ENCODE results near the gene BLCAP.
"Not testable (repeated sequence)": the region's sequence is repeated elsewhere in the genome, so short reads cannot be mapped to it uniquely, and the experiment has no call there.

Gene BLCAP

GRCh38 chr20:37527638-37528445 lies at the start of gene BLCAP:
BLCAP (minus strand) TSS chr20:37527876; CDS start chr20:37519174, 8,702 bp downstream.
- peak; percentile 79 to 82 for DNase-seq (ENCODE audit: low read depth in 2 of 2, low spot score in 1 of 2)

- DNase-seq (ENCODE audit: low read depth in 2 of 2, low spot score in 1 of 2) = not testable (repeated sequence)
Observed at GRCh38 chr20:37577436-37577835, 49.8 kb upstream of the BLCAP start.

GRCh38 chr20:37576911-37577310 lies 49.2 kb upstream of the BLCAP start:
- no peak for DNase-seq (ENCODE audit: low read depth in 2 of 2, low spot score in 1 of 2)

DNA sequence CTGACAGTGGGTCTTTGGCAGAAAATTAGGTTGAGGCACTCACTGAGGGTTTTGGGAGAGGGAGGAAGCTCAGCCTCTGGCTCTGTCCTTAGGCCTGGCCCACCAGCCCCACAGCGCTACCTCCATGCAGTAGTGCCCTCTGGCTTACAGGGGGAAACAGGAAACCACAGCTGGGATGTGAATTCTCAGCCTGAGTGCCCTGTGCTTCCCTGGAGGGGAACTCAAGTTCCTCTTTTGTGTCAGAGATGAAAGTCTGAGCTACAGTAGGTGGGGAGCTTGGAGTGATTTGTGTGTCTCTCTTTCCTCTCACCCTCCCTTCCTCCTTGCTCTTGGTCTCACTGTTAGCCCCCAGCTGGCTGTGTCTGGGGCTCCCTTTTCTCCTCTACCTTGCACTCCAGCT lies 48.2 kb upstream of the BLCAP start:
- no peak for DNase-seq (ENCODE audit: low read depth in 2 of 2, low spot score in 1 of 2)

DNA sequence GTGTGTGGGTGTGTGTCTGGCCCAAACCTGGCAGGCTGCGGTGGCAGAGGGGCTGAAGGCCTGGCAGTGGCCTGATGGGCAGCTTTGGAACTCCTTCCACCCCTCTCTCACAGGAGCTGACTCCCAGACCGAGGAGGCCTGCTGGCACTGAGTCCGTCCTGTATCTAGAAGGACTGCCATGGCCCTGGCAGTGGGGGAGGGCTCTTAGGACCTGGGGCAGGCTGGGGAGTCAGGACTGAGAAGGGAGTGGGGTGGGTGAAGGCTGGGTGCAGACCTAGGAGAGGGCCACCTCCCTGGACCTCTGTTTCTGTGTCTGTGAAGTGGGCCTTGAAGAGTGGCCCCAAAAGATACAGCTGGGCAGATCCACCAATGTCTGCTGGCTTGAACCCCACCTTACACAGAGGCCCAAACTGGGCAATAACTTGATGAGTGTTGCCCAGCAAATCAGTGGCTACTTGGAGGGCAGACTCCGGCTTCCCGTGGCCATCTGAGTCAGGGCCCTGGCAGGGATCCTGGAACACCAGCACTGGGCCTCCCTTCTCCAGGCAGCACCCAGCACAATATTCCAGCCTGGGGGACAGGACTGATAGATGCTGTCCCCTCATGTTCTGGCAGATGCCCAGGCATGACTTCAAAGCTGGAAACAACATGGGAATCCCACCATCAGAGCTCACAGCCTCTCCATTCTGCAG lies 46.7 kb upstream of the BLCAP start:
- DNase-seq (ENCODE audit: low read depth in 2 of 2, low spot score in 1 of 2) = no peak

DNA sequence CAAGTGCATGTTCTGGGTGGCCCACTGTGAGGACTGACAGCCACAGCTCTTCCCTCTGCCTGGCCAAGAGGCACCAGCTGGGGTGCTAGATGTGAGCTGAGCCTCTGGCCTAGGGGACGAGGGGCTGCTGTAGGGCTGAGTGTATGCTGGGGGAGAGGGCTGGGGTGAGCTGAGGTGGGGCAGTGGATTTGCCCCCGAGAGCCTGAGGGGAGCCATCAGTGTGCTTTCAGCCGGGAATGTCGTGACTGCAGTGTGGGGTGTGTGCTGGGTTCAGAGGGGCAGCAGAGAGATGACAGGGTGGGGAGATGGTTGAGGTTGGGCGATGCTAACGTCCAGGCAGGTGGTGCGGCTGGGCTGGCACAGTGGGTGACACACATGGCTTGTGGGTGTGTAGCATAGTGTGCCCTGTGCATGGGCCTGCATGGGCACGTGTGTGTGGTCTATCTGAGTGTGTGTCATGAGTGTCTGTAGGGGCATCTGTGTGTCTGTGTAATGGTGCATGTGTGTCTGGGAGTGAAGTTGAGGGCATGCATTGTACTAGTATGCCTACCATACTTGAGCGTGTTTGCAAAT lies 46.0 kb upstream of the BLCAP start:
- DNase-seq (ENCODE audit: low read depth in 2 of 2, low spot score in 1 of 2) = no peak

DNA sequence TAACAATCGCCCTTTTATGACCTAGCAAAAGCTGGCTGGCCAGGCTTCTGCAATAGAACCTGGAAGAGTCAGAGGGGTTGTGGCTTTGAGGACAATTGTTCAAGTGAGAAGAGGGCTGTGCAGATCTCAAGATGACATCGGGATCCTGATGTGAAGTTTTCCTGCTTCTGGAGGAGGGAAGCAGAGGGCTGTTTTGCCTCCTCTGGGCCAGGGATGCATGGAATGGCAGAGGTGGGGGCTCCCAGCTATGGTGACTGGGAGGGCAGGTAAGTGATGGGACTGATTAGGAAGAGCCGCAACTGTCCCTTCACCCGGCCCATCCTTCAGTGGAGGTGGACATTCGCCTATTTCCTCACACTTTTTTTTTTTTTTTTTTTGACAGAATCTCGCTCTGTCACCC lies 43.4 kb upstream of the BLCAP start:
- no peak for DNase-seq (ENCODE audit: low read depth in 2 of 2, low spot score in 1 of 2)

DNA sequence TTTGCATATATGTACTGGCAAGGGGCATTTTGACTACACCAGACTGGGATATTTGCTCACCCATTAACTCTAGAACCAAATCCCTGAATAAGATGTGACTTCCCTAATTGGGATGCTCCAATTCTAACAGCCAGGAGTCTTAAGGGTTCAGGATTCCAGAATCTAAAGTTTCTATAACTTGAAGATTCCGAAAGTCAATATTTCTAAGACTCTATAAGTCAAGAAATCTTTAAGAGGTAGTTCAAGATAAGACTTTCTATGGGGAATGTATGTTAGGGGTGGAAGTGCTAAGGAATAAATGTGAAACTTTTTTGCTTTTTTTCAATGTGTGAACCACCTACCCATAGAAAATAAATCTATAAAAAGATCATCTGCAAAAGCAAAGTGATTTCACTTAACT lies 42.7 kb upstream of the BLCAP start:
- no peak for DNase-seq (ENCODE audit: low read depth in 2 of 2, low spot score in 1 of 2)

- DNase-seq (ENCODE audit: low read depth in 2 of 2, low spot score in 1 of 2) = no peak
Observed at GRCh38 chr20:37567671-37568588, 40.3 kb upstream of the BLCAP start.

GRCh38 chr20:37567331-37567665 lies 39.6 kb upstream of the BLCAP start:
- DNase-seq (ENCODE audit: low read depth in 2 of 2, low spot score in 1 of 2) = no peak

GRCh38 chr20:37566590-37567330 lies 39.1 kb upstream of the BLCAP start:
- DNase-seq (ENCODE audit: low read depth in 2 of 2, low spot score in 1 of 2) = no peak

GRCh38 chr20:37565134-37565811 lies 37.6 kb upstream of the BLCAP start:
- no peak for DNase-seq (ENCODE audit: low read depth in 2 of 2, low spot score in 1 of 2)

DNA sequence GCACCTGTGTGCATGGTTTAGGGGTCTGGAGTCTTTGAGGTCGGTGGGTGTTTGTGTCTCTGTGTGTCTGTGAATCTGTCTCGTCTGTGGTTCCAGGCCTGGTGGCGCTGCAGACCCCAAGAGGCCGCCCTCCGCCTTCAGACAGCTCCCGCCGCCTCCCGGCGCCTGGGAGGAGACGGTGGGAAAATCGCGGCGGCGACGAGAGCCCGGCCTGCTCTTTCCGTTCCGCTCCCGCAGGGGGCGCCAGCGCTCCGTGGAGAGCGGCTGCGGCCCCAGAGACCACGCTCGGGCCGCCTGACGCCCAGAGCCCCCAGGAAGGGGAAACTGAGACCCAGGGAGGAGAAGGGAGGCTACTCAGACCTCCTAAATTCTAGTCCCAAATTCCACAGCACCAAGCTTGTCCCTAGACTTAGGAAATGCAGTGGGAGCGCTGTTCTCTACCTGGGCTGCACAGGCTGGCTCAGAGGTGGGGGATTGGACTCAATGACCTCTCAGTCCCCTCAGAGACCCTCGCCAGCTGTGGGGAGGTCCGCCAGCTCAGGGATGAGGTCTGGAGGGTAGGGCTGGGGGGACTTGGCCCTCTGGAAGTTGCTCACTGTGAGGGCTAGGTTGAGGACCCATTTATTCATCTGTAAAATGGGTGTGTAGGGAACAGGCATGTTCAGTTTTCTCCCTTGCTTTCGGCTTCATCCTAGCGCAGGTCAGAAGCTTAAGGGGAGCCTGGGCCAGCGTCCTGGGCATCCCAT lies 36.9 kb upstream of the BLCAP start:
- no peak for DNase-seq (ENCODE audit: low read depth in 2 of 2, low spot score in 1 of 2)

- no peak for DNase-seq (ENCODE audit: low read depth in 2 of 2, low spot score in 1 of 2)
Observed at GRCh38 chr20:37564016-37564387, 36.3 kb upstream of the BLCAP start.

DNA sequence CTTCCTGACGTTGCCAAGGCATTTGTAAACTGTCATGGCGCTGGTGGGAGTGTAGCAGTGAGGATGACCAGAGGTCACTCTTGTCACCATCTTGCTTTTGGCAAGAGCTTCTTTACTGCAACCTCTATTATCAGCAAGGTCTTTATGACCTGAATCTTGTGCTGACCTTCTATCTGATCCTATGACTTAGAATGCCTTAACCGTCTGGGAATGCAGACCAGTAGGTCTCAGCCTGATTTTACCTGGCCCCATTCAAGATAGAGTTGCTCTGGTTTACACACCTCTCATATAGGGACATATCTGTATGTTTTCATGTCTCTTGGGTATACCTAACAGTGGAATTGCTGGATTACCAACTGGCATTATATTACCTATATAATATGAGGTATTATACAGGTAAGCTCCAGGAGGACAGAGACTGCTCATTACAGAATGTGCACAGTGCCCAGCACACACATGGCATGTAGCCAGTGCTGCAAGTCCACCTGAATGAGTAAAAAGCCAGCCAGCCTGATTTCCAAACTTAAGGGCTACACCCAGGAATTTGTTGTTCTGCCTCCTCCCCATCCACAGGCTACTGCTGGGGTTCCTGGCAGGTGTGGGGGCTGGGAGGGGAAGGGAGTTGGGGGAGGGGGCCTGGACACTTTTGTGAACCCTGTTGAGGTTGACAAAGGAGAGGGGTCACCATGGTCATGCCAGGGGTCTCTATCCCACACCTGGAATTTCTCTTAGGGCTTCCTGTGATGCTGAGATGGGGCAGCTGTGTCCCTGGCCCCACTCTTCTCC lies 35.2 kb upstream of the BLCAP start:
- DNase-seq (ENCODE audit: low read depth in 2 of 2, low spot score in 1 of 2) = no peak

DNA sequence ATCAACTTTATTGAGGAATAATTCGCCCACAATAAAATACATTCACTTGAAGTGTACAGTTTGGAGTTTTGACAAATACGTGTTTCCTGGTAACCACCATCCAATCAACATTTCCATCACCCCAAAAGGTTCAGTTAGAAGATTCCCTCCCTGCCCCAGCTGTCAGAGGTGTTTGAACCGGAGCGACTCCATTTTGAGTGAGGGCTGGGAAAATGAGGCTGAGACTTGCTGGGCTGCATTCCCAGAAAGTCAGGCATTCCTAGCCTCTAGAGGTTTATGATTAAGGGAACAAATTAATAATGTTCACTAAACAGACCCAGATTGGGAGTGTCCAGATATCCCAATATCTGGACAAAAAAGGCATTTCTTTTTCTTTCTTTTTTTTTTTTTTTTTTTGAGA lies 33.0 kb upstream of the BLCAP start:
- DNase-seq (ENCODE audit: low read depth in 2 of 2, low spot score in 1 of 2) = no peak

GRCh38 chr20:37559312-37560027 lies 31.8 kb upstream of the BLCAP start:
- no peak for DNase-seq (ENCODE audit: low read depth in 2 of 2, low spot score in 1 of 2)

DNA sequence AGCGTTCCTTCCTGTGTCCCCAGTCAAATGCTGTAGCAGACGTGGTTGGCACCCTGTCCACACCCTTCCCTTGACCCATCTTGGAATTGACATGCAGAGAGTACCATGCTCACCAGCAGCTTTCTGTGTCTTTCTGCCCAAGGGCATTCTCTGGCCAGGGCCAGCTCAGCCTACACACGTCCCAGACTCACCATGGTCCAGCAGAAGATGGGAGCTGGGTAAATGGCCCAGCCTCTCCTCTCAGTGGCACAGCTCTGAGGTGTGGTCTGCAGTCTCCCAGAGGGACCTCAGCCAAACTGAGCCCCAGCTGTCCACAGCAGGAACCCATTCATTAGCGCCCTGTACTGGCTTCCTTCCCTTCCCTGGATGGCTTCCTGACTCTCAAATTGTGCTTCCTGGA lies 31.1 kb upstream of the BLCAP start:
- DNase-seq (ENCODE audit: low read depth in 2 of 2, low spot score in 1 of 2) = no peak

Measured in stimulated activated CD8-positive, alpha-beta memory T cell treated with anti-CD3 and anti-CD28 coated beads, Interleukin-4, amount 100 ng/mL, for 4 hours (primary cell).